ENCODE measurements around the gene TSHZ2.
"Not testable (repeated sequence)": the region's sequence is repeated elsewhere in the genome, so short reads cannot be mapped to it uniquely, and the experiment has no call there.

TSHZ2 gene

DNA sequence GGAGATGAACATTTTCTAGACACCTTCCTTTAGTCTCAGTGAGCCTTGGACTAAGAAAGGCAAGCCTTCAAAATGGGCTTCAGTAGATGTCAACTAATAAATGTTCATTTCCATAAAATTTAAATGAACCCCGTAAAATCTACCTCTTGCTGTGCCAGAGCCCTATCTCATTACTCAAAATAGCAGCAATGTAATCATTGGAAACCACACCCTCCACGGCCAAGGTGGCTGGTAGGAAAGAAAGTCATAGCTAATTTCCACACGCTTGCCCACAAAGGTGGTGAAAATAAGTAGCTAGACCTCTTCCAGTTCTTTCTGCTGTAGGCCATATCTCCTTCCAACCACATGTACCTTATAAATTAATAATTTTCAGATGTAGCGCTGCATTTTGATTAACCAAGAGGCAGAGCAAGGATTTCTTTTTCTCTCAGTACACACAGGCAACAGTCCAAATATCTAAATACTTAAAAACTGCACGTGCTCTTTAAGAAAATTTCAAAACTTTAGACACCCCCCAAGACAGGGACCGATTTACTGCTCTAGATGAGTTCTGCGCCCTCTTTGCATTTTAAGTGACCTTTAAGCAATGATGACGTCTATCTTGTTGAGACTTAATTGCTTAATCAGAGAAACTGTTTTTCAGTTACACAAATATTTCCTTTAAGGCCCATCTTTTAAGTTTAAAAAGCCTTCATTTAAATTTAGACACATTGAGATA is 330.7 kb downstream of the TSHZ2 start:
- no peak for FAIRE-seq
- no peak for DNase-seq (ENCODE audit: low spot score)

GRCh38 chr20:53303413-53303760 is 331.2 kb downstream of the TSHZ2 start:
- DNase-seq (ENCODE audit: low spot score) (no peak), FAIRE-seq (no peak)

DNA sequence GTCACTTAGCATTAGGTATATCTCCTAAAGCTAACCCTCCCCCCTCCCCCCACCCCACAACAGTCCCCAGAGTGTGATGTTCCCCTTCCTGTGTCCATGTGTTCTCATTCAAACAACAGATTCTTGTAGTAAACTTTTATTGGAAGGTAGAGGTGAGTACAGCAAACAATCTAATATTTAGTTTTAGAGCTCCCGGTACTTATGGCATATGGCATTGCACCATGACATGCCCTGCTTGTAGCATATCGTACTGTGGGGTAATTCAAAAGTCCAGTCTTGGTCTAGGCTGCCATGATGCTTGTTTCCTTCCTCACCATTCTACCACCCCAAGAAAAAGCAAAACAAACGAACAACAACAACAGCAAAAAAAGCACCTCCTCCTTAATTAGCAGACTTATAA is 332.0 kb downstream of the TSHZ2 start:
- DNase-seq (ENCODE audit: low spot score) (no peak), FAIRE-seq (no peak)

- FAIRE-seq (peak; percentile 50), DNase-seq (ENCODE audit: low spot score) (no peak)
Observed at GRCh38 chr20:53306192-53306805, 334.1 kb downstream of the TSHZ2 start.

DNA sequence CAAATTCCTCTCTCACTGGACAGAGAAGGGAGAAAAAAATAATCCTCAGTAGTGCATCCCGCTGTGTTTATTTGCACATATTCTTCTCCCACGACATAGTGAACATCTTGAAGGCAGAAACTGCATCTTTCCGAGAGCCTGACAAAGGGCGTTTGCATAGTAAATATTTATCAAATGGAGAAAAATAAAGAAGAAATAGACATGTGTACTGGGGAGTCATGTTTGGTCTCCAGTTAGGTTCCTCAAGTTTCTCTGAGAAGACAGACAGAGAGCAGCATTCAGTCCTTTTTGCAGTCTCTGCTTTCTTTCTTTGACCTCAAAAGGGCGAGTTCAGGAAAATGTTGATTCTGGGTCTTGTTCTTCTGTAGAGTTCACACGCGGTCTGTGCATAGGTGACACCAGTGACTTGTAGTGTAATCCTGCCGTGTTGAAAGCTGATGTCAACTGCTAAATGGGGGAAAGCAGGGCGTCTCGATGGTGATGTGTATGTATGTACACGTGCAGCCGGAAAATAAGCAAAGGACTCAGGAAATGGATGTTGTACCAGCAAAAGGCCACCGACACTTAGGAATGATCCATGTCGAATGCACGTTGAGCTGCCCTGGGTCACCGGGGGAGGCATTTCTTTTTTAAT is 335.9 kb downstream of the TSHZ2 start:
- DNase-seq (ENCODE audit: low spot score): no peak
- FAIRE-seq: no peak

- FAIRE-seq: peak; percentile 62
Observed at GRCh38 chr20:53309515-53309914, 337.4 kb downstream of the TSHZ2 start.

GRCh38 chr20:53312957-53313356 is 340.8 kb downstream of the TSHZ2 start:
- FAIRE-seq (peak; percentile 53), DNase-seq (ENCODE audit: low spot score) (no peak)

More at GRCh38 chr20:53309515-53309914, 337.4 kb downstream of the TSHZ2 start:
- no peak for DNase-seq (ENCODE audit: low spot score)

DNA sequence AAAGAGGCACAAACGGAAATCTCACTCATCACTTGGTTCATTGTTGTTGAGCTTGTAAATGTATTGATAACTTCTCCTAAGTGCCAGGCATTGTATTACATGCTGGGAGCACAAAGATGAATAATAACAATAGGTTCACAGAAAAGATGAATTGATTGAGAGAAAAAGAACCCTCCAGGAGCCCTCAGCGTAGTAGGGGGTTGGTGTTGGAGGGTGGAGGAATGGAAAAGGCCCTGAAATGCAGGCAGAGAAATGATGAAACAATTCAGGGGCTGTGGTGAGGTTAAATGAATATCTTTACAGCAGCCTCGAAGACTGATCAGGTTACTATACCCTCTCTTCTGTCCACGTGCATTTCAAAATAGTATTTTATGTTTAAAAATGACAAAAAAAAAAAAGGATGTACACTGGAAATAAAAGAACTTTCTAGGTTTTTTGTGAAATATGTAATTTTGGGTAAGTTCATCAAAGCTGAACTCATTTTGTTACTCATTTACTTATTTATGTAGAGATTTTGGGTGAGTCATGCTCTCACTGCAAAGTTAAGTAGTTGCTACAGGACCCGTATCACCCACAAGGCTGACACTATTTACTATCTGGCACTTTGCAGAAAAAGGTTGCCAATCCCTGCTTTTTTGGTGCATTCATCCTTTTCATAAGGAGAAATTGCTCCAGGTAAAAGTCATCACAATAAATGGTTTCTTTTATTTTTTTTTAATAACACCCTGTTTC is 344.2 kb downstream of the TSHZ2 start:
- no peak for FAIRE-seq

GRCh38 chr20:53319200-53319599 is 347.0 kb downstream of the TSHZ2 start:
- FAIRE-seq: no peak

More for the DNA sequence above, 344.2 kb downstream of the TSHZ2 start:
- no peak for DNase-seq (ENCODE audit: low spot score)

DNA sequence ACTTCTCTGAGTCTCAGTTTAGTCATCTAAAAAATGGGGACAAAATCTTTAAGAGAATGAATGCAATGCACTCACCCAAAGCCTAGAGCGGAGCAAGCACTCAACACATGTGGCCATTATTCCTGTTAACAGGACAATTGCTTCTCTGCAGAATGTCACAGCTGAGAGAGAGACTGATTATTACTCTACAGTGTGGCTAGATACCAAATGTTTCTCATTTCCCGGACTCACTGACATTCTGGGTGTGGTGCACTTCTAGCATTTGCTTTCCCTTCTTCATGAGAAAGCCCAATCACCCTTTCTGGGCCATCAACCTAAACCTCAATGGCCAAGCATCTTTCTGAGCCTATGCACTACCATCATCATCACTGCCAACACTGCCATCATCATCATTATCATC is 347.6 kb downstream of the TSHZ2 start:
- no peak for FAIRE-seq
- no peak for DNase-seq (ENCODE audit: low spot score)

More at GRCh38 chr20:53319200-53319599, 347.0 kb downstream of the TSHZ2 start:
- DNase-seq (ENCODE audit: low spot score): no peak

DNA sequence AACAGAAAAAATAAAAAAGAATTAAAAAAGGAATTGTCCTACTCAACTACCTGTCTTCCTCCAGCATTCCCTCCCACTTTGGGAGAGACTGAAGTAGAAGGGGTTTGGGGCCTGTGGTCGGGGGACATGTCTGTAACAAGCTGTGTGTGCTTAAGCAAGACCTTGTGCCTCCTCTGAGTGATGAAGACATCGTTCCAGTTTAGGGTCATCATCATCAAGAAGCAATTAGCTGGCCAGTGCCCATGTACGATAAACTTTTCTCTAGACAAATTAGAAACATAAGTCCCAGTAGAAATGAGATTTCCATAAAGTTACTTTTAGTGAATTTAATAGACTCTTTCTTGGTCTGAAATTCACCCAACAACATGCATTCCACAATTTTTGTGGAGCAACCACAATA is 348.5 kb downstream of the TSHZ2 start:
- FAIRE-seq (no peak), DNase-seq (ENCODE audit: low spot score) (no peak)

- FAIRE-seq: no peak
- DNase-seq (ENCODE audit: low spot score): no peak
Observed at GRCh38 chr20:53321596-53321995, 349.4 kb downstream of the TSHZ2 start.

DNA sequence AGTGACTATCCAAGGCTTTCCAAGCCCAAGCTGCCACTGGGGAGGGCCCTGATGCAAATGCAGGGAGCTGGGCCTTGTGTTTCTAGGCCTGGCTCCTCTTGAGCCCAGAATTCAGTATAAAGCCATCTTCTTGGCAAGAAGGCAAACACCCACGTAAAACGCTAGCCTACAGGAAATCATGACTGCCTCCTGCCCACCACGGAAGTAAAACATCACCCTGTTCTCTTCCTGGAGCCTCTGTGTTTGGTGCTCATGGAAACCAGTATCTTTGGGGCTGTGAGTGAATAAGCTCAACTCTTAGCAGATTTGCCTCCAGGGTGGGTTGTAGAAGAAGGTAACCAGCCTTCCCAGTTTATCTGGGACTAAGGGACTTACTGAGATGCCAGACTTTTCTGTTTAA is 350.5 kb downstream of the TSHZ2 start:
- DNase-seq (ENCODE audit: low spot score) (no peak), FAIRE-seq (no peak)

DNA sequence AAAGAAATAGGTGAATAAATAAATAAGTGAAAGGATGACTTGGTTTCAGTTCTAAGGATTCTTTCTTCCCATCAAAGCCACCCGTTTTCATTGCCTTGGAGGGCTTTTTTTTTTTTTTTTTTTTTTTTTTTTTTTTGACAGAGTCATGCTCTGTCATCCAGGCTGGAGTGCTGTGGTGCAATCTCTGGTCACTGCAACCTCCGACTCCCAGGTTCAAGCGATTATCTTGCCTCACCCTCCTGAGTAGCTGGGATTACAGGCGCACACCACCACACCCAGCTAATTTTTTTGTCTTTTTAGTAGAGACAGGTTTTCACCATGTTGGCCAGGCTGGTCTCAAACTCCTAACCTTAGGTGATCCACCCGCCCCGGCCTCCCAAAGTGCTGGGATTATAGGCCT is 351.3 kb downstream of the TSHZ2 start:
- not testable (repeated sequence) for FAIRE-seq; DNase-seq (ENCODE audit: low spot score)

GRCh38 chr20:53324816-53325215 is 352.7 kb downstream of the TSHZ2 start:
- DNase-seq (ENCODE audit: low spot score): no peak
- no peak for FAIRE-seq

GRCh38 chr20:53328961-53329360 is 356.8 kb downstream of the TSHZ2 start:
- DNase-seq (ENCODE audit: low spot score) (no peak), FAIRE-seq (no peak)

GRCh38 chr20:53329781-53330180 is 357.6 kb downstream of the TSHZ2 start:
- FAIRE-seq (no peak), DNase-seq (ENCODE audit: low spot score) (no peak)

- DNase-seq (ENCODE audit: low spot score): no peak
Observed at GRCh38 chr20:53330601-53331140, 358.5 kb downstream of the TSHZ2 start.

GRCh38 chr20:53331151-53331973 is 359.2 kb downstream of the TSHZ2 start:
- FAIRE-seq: peak; percentile 84
- DNase-seq (ENCODE audit: low spot score): peak; percentile 81

More at GRCh38 chr20:53330601-53331140, 358.5 kb downstream of the TSHZ2 start:
- no peak for FAIRE-seq

- FAIRE-seq: no peak
- no peak for DNase-seq (ENCODE audit: low spot score)
Observed at GRCh38 chr20:53332022-53332837, 360.1 kb downstream of the TSHZ2 start.

Measured in urothelium cell line (cell line).